GM18909 (cell line): ENCODE results near the gene EXOC8.
"Not testable (repeated sequence)": the region's sequence is repeated elsewhere in the genome, so short reads cannot be mapped to it uniquely, and the experiment has no call there.

Experiments used
- ATAC-seq: cut with Tn5 transposase; IDR thresholded peaks from one replicate; pipeline ENCODE4 v1.9.1; 2021; ENCODE audit warnings: mild to moderate bottlenecking; ENCODE audit not compliant: unreplicated experiment, poor library complexity

Gene EXOC8

DNA sequence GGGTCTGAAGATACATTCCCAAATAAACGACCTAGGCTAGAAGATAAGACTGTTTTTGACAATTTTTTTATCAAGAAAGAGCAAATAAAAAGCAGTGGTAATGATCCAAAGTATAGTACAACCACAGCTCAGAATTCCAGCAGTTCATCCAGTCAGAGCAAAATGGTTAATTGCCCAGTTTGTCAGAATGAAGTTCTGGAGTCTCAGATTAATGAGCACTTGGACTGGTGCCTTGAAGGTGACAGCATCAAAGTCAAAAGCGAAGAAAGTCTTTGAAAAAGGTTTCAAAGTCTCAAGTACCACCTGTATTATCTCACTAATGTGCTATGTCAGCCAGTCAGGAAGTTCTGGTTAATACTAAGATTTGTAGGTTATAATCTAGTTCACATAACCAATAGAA lies 15.4 kb upstream of the EXOC8 start:
- no peak for ATAC-seq

DNA sequence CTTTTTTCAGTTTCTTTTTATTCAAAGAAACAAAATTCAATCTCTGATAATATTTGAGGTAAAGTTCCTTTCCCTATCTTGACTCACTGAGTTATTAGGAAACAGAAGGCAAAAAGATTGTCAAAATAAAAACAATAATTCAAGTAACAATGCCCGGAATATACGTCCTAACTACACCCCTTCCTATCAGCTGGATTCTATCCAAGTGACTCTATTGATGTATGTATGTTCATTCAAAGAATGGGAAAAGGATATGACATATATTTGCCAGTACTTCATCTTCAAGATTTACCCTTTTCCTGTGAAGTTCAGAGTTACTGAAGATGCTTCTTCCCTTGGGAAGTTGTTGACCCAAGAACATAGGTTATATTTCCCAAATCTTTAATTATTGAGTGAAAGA lies 14.2 kb upstream of the EXOC8 start:
- no peak for ATAC-seq

DNA sequence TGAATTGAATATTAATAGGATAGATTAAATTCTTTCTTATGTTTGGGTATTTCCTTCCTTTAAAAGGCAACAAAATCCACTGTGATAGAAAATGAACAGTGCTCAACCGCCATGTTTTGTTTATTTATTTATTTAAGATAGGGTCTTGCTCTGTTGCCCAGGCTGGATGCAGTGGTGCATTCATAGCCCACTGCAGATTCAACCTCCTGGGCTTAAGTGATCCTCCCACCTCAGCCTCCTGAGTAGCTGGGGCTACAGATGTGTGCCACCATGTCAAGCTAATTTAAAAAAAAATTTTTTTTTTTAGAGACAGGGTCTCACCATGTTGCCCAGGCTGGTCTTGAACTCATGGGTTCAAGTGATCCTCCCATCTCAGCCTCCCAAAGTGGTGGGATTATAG lies 11.2 kb upstream of the EXOC8 start:
- ATAC-seq, result not testable (repeated sequence)

DNA sequence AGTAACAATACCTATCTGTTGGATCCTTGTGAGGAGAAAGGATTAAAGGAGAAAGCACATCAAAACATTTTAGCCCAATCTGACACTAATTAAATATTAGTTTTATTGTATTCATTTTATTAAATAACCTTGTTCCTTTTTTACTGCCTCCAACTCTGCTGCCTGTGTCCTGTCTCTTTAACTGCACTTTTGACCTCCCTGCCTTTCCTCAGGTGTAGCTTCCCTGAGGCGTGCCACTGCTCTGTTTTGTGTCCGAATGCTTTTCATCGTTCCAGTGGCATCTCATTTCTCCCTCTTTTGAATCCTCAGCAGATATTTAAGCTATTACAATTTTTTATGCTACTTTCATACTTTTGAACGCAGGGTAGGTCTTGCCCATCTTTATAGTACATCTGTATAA lies 10.8 kb upstream of the EXOC8 start:
- no peak for ATAC-seq

DNA sequence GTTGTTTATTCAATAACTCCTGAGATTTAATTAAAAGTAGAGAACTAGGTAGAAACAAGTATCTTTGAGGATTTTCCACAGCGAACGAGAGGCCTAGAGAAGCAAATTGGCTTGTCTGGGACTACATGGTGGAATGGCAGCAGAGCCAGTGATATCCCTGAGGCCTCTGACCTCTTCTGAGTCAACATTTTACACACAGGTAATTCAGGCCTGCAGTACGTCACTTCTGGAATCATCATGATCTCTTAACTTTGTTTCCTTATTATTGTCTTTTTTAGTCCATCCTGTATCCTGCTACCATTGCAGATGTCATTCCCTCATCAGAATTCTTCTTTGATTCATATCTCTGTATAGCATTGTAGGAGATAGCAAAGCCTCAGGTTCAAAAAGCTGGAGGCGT lies 10.3 kb upstream of the EXOC8 start:
- ATAC-seq, result no peak

DNA sequence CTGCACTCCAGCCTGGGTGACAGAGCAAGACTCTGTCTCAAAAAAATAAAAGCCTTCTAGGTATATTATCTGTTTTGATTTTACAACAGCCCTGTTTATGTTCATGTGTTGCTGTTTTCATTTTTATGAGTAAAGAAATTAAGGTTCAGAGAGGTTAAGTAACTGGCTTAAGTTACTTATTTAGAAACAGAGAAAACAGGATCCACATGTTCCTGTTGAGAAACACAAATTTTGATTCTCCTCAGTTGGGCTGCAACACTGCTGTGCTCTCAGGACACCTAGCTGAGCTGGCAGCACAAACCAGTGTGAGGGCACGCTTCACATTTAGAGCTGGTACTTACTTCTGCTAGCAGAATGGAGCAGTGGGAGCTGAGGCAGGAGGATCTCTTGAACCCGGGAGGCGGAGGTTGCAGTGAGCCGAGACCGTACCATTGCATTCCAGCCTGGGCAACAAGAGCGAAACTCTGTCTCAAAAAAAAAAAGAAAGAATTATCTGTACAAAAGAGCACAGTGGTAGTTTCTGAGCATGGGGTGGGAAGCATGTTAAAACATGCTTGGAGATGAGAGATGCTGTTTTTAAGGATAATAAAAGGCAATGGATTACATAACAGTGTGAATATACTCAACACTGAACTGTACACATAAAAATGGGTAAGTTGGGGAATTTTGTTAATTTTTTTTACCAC lies 2.8 kb upstream of the EXOC8 start:
- no peak for ATAC-seq

DNA sequence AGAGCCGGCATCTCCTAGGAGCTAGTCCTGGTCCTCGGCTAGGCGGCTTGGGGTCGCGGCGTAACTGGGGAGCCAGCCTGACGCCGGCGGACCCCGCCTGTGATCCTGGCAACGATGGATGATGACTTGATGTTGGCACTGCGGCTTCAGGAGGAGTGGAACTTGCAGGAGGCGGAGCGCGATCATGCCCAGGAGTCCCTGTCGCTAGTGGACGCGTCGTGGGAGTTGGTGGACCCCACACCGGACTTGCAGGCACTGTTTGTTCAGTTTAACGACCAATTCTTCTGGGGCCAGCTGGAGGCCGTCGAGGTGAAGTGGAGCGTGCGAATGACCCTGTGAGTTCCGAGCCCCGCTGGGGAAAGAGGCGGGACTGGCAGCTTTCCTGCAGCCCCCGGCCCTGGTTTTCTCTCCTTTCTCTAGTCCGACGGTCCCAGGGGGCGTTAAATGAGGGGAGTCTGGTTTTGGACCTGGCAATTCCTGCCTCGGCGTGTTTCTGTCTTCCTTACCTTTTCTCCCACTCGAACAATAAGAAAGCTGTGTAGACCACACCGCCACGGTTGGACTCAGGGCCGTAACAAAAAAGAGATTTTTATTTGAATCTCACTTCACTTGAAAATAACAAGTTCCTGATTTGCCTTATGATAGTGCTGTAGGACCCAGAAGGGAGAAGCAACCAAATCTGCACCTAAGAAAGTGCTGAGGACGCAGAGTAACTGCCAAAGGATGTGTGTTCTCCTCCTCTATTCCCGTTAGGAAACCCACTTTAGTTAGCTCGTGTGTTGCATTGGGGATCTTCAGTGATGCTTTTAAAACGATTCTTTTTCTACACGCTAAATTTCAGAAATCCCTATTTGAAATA lies 847 bp upstream of the EXOC8 start, which contains the start of gene SPRTN:
SPRTN (plus strand) TSS at position 24 of the 859 bp plus-strand sequence; CDS start at position 115, 91 bp downstream.
- ATAC-seq, result peak; percentile 10

DNA sequence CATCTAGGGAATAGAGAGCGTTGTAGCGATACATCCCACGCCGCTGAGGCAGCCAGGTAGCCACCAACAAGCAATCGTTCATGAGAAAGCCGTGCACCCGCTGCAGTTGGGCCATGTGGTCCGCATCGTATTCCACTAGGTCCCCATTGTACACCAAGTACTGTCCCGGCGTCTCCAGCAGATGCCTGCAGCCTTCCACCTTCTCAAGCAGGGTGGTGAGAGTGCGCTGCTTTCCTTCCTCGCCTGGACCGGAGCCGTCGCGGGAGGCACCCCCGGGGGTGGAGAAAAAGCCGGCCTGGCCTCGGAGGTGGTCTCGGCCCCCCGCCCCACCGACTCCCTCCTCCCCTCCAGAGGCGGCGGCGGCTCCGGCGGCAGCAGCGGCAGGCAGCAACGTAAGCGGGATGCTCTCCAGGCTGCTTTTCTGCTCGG lies 595 bp downstream of the EXOC8 start:
- peak; percentile 10 for ATAC-seq

DNA sequence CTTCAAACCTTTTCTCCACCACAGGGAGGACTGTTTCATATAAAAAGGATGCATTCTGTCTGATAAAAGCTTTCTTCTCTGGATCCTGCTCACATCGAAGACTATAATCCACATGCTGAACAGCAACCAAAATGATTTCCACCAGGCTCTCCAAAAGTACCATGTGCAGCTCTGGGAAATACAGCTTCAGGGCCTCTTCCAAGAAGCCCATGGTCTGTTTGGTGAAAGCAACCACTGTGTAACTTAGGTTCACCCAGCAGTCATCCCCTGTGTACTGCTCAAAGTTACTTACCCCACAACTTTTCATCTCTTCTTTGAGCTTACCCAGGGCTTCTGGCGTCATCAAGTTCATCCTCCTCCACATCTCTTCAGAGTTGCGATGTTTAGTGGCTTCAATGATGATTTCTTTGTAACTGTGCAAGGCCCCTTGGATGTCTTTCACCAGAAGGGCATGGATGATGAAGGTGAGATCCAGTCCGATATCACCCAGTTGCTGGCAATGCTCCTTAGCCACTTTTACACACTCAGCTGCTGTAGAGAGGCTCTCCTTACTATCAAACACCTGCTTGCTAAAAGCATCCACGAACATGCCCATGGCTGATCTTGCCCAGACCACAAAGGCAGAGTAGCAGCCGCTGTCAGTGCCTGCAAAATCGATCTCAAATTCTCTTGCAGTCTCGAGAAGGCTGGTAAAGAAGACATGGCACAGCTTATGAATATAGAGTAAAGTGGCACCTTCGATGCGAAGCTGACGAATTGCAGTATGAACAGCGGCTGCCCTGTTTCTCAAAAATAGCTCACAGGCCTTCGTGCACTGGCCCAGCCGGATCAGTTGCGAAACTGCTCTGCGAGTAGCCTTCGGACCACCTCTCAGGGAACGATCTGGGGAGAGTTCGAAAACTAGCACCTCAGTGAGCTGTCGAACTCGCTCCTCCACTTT lies 1.7 kb downstream of the EXOC8 start:
- no peak for ATAC-seq

DNA sequence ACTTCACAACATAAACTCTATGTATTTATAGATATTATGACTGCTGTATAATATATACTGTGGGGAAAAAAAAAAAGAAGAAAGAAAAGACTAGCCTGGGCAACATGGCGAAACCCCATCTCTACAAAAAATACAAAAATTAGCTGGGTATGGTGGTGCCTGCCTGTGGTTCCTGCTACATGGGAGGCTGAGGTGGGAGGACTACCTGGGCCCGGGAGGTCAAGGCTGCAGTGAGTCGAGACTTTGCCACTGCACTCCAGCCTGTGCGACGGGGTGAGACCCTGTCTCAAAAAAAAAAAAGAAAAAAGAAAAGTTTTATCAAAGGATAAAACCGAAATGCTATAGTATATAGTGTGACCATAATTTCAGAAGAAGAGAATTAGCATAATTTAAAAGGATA lies 2.7 kb downstream of the EXOC8 start:
- ATAC-seq, result no peak

DNA sequence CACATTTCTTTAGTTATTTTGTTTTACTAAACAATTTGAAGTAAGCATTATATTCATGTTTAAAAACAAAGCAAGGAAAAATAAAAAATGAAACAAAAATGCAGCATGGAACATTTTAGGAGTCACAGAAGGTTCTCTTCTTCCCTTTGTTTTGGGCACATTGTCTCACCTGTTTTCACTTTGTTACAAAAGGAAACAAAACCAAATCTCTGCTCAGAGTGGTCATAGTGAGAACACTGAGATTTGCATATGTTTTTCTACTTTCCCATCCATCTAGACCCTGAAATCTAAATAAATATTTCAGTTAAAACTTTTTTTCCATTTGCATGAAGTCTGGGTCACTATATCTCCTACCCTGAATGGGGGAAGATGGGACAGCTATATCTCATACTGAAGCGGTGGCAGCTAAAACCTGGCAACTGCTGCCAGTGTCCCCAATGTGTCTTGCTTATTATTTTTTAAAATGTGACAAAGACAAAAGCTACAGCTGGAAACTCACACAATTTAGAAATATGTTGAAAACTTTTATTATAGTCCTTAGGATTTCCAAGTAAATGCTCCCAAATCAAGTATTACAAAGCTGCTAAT lies 3.5 kb downstream of the EXOC8 start:
- ATAC-seq, result no peak

DNA sequence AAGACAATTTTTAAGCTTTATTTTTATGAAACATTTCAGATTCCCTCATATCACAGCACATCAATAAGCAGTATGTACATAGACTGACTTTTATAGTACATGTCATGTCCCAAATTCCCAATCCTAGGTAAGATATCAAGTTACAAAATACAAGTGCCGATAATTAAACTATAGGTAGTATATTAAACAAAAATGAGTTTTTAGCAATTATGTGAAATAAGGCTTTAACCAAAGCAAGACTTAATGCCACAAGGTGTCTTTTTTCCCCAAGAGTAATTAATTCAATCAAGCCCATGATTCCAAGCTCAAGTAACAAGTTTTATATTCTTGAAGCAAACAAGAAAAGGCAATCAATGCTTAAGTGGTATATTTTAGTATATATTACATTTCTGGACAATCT lies 4.9 kb downstream of the EXOC8 start:
- no peak for ATAC-seq

DNA sequence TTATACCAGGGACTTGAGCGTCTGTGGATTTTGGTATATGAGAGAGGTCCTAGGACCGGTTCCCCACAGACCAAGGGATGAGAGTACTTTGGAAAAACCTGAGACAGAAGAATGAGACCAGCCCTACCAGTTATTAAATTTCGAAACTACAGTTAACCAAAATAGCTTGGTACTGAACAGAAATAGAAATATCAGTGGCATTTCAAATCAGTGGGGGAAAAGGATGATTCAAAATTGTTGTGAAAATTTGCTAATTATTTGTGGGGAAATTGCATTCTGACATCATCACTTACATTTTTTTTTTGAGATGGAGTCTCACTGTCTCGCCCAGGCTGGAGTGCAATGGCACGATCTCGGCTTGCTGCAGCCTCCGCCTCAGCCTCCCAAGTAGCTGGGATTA lies 8.2 kb downstream of the EXOC8 start:
- no peak for ATAC-seq

DNA sequence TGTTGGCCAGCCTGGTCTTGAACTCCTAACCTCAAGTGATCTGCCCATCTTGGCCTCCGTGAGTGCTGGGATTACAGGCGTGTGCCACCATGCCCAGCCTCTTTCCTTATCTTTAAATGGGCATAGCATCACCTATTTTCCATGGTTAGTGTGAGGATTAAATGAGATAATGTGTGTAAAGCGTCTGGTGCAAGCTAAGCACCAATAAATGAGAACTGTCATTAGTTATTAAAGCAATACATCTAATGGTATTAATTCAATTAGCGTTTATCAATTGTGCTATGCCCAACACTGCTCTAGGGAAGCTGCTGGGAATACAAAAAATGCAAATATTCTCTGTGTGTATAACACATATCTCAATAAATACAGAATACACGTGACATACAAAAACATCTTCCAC lies 10.0 kb downstream of the EXOC8 start:
- no peak for ATAC-seq

DNA sequence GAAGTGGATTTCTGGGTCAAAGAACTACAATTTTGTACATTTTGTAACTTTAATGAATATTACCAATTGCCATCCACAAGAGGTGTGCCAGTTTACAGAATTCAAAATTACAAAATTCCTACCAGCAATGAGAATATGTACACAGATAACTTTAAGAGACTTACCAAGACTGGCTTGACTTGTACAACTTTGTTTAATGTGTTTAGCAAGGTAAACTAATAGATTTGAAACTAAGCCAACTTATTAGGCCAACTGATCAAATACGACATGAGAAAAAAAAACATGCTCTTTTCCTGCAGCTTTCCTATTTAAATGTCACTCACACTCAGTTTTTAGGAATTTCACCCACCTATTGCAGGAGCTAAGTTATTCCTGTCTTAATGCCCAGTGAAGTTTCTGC lies 11.4 kb downstream of the EXOC8 start:
- ATAC-seq, result no peak

DNA sequence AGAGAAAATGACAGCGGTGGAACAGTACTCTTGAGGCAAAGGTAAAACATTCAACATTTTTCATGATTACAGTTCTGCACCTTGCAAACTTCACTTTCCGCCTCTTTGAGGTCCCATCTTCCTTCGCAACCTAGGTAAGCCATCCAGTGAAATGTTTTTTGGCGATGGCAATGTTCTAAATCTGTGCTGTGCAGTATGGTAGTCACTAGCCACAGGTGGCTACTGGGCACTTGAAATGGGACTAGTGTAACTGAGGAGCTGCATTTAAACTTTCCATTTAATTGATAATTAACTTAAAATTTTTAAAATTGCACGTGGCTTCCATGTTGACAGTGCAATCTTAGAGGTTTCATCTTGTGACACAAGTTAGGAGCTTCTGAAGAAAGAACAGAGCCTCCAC lies 13.0 kb downstream of the EXOC8 start:
- no peak for ATAC-seq

DNA sequence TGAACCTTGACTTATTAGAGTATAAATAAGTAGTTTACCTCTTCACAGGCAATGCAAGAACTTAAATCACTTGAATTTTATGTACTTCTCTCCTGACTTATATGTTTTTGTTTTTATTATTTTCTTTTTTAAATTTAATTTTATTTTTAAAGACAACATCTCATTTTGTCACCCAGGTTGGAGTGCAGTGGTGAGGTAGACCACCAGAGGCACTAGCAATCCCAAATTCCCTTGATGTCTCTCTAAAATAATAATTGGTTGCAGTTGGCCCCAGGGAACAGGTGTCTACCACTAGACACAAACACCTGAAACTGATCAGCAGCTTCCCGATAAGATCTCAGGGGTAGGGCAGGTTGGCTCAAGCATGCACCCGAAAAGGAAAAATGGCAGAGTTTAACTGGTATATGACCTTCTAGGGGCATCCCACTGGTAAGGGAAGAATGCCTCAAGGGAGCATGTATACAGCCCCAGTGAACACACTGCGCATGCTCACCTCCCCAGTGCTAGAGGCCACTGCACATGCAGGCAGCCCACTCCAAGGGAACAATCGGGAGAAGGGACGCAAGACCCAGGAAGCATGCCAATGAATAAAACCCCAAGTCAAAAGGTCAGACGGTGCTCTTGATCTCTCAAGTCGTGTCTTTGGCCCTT lies 14.6 kb downstream of the EXOC8 start:
- no peak for ATAC-seq

DNA sequence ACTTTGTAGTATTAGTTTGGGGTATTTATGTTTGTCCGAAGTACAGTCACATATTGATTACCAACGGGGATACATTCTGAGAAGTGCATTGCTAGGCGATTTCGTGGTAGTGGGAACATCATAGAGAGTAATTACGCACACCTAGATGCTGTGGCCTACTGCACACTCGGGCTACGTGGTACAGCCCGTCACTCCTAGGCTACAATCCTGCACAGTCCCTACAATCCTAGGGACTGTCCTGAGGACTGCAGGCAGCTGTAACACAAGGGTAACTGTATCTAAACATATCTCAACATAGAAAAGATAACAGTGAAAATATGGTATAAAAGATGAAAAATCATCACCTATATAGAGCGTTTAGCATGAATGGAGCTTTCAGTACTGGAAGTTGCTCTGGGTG lies 18.6 kb downstream of the EXOC8 start:
- no peak for ATAC-seq

DNA sequence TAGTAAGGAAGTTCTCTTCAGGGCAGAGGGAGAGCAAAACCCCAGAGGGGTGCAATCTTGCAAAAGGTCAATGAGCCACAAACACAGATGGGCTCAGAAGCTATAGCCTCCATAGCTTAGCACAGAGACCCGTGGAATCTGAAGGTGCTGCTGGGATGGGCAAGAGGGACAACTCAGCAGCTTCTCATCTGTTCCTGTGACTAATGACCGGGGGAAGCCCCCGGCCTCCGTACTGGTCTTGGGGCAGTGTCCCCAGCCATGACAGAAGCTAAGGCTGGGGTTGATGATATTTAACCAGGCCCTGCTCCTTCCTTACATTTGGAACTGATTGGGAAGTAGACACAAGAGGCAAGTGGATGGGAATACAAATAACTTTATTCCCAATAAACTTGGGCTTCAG lies 19.1 kb downstream of the EXOC8 start:
- no peak for ATAC-seq

DNA sequence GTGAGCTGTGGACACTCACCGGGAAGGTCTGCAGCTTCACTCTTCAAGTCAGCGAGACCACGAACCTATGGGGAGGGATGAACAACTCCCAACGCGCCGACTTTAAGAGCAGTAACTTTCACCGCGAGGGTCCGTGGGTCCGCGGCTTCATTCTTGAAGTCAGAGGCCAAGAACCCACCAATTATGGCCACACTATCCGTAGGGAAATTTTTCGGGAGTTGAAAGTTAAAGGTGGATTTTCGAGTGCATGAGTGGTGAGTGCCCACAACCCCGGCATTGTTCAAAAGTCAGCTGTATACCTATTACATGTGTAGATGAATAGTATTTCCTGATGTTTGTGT lies 19.7 kb downstream of the EXOC8 start:
- no peak for ATAC-seq
